ENCODE data around the gene PIAS2. TPM values are rescaled to one million over a fixed set of nuclear protein-coding genes. Genes with fewer than 3 reads are reported as not detected.

The PIAS2 gene
- total RNA-seq, 1 experiment from 2014 or later, result 72.8 TPM

GRCh38 chr18:46754661-46755292 is 162.5 kb downstream of the PIAS2 start:
- ChIA-PET POLR2A (ENCODE audit: low non-redundant PET) (no interaction called here), CTCF (no interaction called here)
- Histone ChIP-seq H3K4me1 (ENCODE audit: insufficient read depth, low read length, poor library complexity, severe bottlenecking) (peaks cover 9% of the 10 kb centered on the region), H3K27ac (ENCODE audit: low read depth, low read length, poor library complexity, severe bottlenecking) (no peak overlapping the region), H3K27me3 (replicated peaks; ENCODE audit: insufficient read depth, low read depth, low read length, poor library complexity) (no peaks in the 10 kb centered on the region), H3K9me3 (ENCODE audit: low read depth, low read length, poor library complexity, severe bottlenecking) (no peaks in the 10 kb centered on the region), H3K36me3 (ENCODE audit: insufficient read depth, low read length, poor library complexity, severe bottlenecking) (no peaks in the 10 kb centered on the region), H3K4me3 (ENCODE audit: low read depth, low read length, poor library complexity, severe bottlenecking) (peak overlapping the region; percentile 74)
- TF ChIP-seq EZH2 (IDR thresholded peaks at IDR 0.05; ENCODE audit: borderline replicate concordance, low read depth, low read length, poor library complexity, severe bottlenecking) (no peak), CTCF (conservative IDR thresholded peaks at IDR 0.05; ENCODE audit: low read depth, low read length) (no peak)
- no TSS peak for BruUV-seq (replicated peaks)
- DNase-seq (ENCODE audit: low spot score), result no peak
- intact Hi-C loops (cut with micrococcal nuclease; ENCODE audit: unreplicated experiment), result no loop called here

GRCh38 chr18:46754188-46754587 is 163.1 kb downstream of the PIAS2 start:
- Histone ChIP-seq H3K27ac (ENCODE audit: low read depth, low read length, poor library complexity, severe bottlenecking) (no peak overlapping the region), H3K4me1 (ENCODE audit: insufficient read depth, low read length, poor library complexity, severe bottlenecking) (peaks cover 4% of the 10 kb centered on the region), H3K9me3 (ENCODE audit: low read depth, low read length, poor library complexity, severe bottlenecking) (no peaks in the 10 kb centered on the region), H3K36me3 (ENCODE audit: insufficient read depth, low read length, poor library complexity, severe bottlenecking) (no peaks in the 10 kb centered on the region), H3K27me3 (replicated peaks; ENCODE audit: insufficient read depth, low read depth, low read length, poor library complexity) (no peaks in the 10 kb centered on the region), H3K4me3 (ENCODE audit: low read depth, low read length, poor library complexity, severe bottlenecking) (no peak overlapping the region)
- ChIA-PET POLR2A (ENCODE audit: low non-redundant PET) (no interaction called here), CTCF (no interaction called here)
- TF ChIP-seq CTCF (conservative IDR thresholded peaks at IDR 0.05; ENCODE audit: low read depth, low read length) (no peak), EZH2 (IDR thresholded peaks at IDR 0.05; ENCODE audit: borderline replicate concordance, low read depth, low read length, poor library complexity, severe bottlenecking) (no peak)
- no peak for DNase-seq (ENCODE audit: low spot score)
- BruUV-seq (replicated peaks), result no TSS peak
- intact Hi-C loops (cut with micrococcal nuclease; ENCODE audit: unreplicated experiment), result no loop called here

Other genes with a start within 250 kb of the PIAS2 start
- gene ST8SIA5, start 160.5 kb downstream of the PIAS2 start, total RNA-seq (2021), result 17.9 and 24.8 TPM in 2 replicates
- gene KATNAL2, start 95 bp upstream of the PIAS2 start, total RNA-seq (2021), result 10.6 and 15.4 TPM in 2 replicates
- gene ELOA2, start 118.1 kb upstream of the PIAS2 start, total RNA-seq (2021), result not detected in 2 replicates
- 49.9 and 59.0 TPM in 2 replicates for gene HDHD2, start 233.0 kb upstream of the PIAS2 start, total RNA-seq (2021)